Measurements from ENCODE around the gene TRAM2. TPM values are rescaled to one million over a fixed set of nuclear protein-coding genes. Genes with fewer than 3 reads are reported as not detected.

The TRAM2 gene
- total and polyA plus RNA-seq, 2 of the 8 experiments (the other 6 are each of a cell fraction or from before 2014, with no cell fraction given) = 9.0 to 21.4 TPM

- TF ChIP-seq ATF2 (IDR thresholded peaks at IDR 0.05; ENCODE audit: low read length) (no peak), RAD21 (IDR thresholded peaks at IDR 0.05 in 1 of 2, conservative IDR thresholded peaks at IDR 0.05 in 1 of 2; ENCODE audit: low read depth in 2 of 2, low read length in 2 of 2) (no peak), EZH2 (IDR thresholded peaks at IDR 0.05; ENCODE audit: low read depth, low read length, severe bottlenecking) (no peak), SP4 (IDR thresholded peaks at IDR 0.05; ENCODE audit: low read length) (no peak), EGR1 (IDR thresholded peaks at IDR 0.05; ENCODE audit: borderline replicate concordance, low read depth, low read length) (no peak)
Measured at GRCh38 chr6:52502306-52503029, 74.4 kb downstream of the TRAM2 start (continued).
